ENCODE measurements around the gene ATP5PD.

GRCh38 chr17:75090871-75091854 is 44.4 kb upstream of the ATP5PD start:
- TF ChIP-seq, protein P1, sequence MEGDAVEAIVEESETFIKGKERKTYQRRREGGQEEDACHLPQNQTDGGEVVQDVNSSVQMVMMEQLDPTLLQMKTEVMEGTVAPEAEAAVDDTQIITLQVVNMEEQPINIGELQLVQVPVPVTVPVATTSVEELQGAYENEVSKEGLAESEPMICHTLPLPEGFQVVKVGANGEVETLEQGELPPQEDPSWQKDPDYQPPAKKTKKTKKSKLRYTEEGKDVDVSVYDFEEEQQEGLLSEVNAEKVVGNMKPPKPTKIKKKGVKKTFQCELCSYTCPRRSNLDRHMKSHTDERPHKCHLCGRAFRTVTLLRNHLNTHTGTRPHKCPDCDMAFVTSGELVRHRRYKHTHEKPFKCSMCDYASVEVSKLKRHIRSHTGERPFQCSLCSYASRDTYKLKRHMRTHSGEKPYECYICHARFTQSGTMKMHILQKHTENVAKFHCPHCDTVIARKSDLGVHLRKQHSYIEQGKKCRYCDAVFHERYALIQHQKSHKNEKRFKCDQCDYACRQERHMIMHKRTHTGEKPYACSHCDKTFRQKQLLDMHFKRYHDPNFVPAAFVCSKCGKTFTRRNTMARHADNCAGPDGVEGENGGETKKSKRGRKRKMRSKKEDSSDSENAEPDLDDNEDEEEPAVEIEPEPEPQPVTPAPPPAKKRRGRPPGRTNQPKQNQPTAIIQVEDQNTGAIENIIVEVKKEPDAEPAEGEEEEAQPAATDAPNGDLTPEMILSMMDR (IDR thresholded peaks at IDR 0.05), result no peak
- TF ChIP-seq POLR2AphosphoS5 (IDR thresholded peaks at IDR 0.05; ENCODE audit: low read depth, low read length), result peak; percentile 20
- TF ChIP-seq, protein P2, sequence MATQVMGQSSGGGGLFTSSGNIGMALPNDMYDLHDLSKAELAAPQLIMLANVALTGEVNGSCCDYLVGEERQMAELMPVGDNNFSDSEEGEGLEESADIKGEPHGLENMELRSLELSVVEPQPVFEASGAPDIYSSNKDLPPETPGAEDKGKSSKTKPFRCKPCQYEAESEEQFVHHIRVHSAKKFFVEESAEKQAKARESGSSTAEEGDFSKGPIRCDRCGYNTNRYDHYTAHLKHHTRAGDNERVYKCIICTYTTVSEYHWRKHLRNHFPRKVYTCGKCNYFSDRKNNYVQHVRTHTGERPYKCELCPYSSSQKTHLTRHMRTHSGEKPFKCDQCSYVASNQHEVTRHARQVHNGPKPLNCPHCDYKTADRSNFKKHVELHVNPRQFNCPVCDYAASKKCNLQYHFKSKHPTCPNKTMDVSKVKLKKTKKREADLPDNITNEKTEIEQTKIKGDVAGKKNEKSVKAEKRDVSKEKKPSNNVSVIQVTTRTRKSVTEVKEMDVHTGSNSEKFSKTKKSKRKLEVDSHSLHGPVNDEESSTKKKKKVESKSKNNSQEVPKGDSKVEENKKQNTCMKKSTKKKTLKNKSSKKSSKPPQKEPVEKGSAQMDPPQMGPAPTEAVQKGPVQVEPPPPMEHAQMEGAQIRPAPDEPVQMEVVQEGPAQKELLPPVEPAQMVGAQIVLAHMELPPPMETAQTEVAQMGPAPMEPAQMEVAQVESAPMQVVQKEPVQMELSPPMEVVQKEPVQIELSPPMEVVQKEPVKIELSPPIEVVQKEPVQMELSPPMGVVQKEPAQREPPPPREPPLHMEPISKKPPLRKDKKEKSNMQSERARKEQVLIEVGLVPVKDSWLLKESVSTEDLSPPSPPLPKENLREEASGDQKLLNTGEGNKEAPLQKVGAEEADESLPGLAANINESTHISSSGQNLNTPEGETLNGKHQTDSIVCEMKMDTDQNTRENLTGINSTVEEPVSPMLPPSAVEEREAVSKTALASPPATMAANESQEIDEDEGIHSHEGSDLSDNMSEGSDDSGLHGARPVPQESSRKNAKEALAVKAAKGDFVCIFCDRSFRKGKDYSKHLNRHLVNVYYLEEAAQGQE (IDR thresholded peaks at IDR 0.05; ENCODE audit: insufficient read depth in 1 of 2, low read depth in 2 of 2, low read length in 1 of 2), result no peak

All from Panc1 (cell line).